Glomerular endothelial cell (primary cell): ENCODE results near the gene CABLES2. TPM values are rescaled to one million over a fixed set of nuclear protein-coding genes. Genes with fewer than 3 reads are reported as not detected.

Experiments
- DNase-seq: peaks from one replicate; pipeline ENCODE4 v3.0.0-alpha.2; 2011; ENCODE audit warnings: low read depth, low spot score; ENCODE audit errors: extremely low read depth
- total RNA-seq: library from RNA; depleted of rRNA; stranded (reverse); fragments of >200 nt; gene quantifications from 2 replicates; pipeline ENCODE4 v1.2.3, GENCODE V29; 2015

Gene CABLES2
- total RNA-seq, 1 donor from 2014 or later: 9.6 TPM

GRCh38 chr20:62406635-62407176 lies 379 bp downstream of the CABLES2 start:
- DNase-seq: no peak

GRCh38 chr20:62405981-62406513 lies 1.0 kb downstream of the CABLES2 start:
- DNase-seq: no peak

- no peak for DNase-seq
Observed at GRCh38 chr20:62405108-62405980, 1.7 kb downstream of the CABLES2 start.

- DNase-seq: no peak
Observed at GRCh38 chr20:62404761-62405107, 2.4 kb downstream of the CABLES2 start.

GRCh38 chr20:62404112-62404665 lies 2.9 kb downstream of the CABLES2 start:
- DNase-seq: no peak

GRCh38 chr20:62403331-62403730 lies 3.8 kb downstream of the CABLES2 start:
- no peak for DNase-seq

- no peak for DNase-seq
Observed at GRCh38 chr20:62402456-62403150, 4.5 kb downstream of the CABLES2 start.

- no peak for DNase-seq
Observed at GRCh38 chr20:62401331-62401779, 5.7 kb downstream of the CABLES2 start.

GRCh38 chr20:62400541-62400940 lies 6.5 kb downstream of the CABLES2 start:
- no peak for DNase-seq

- no peak for DNase-seq
Observed at GRCh38 chr20:62400021-62400420, 7.1 kb downstream of the CABLES2 start.

- DNase-seq: no peak
Observed at GRCh38 chr20:62398120-62398821, 8.8 kb downstream of the CABLES2 start.

- DNase-seq: no peak
Observed at GRCh38 chr20:62396367-62397239, 10.5 kb downstream of the CABLES2 start.

GRCh38 chr20:62395311-62396242 lies 11.5 kb downstream of the CABLES2 start:
- DNase-seq: no peak

GRCh38 chr20:62394248-62395245 lies 12.5 kb downstream of the CABLES2 start:
- DNase-seq: no peak

- DNase-seq: no peak
Observed at GRCh38 chr20:62393830-62394229, 13.3 kb downstream of the CABLES2 start.

- no peak for DNase-seq
Observed at GRCh38 chr20:62393335-62393665, 13.8 kb downstream of the CABLES2 start.

GRCh38 chr20:62392621-62393334 lies 14.3 kb downstream of the CABLES2 start:
- no peak for DNase-seq
